GM12878 (cell line): ENCODE data around the gene UNK. TPM values are rescaled to one million over a fixed set of nuclear protein-coding genes. Genes with fewer than 3 reads are reported as not detected.

Experiments used
- ATAC-seq: fragments of 200-7000 bp; cut with Tn5 transposase; 3 replicates; pipeline ENCODE4 v1.9.1; 2020; ENCODE audit warnings: mild to moderate bottlenecking, moderate library complexity
- BruUV-seq: library from RNA; stranded (reverse); fragments of 400-500 nt; replicated peaks from 2 replicates; lab custom pipeline; 2021; lab: Mats Ljungman, UMichigan
- CTCF ChIA-PET: fragments of 300-600 bp; sonication (Branson Sonifier 250); formaldehyde crosslinking; extraction: SDS; loops from one replicate; lab custom pipeline; 2021; ENCODE audit warnings: inconsistent platforms; lab: Yijun Ruan, JAX
- POLR2A ChIA-PET: fragments of 350-600 bp; formaldehyde crosslinking; extraction: SDS; loops from one replicate; lab custom pipeline; 2021; ENCODE audit warnings: inconsistent platforms; lab: Charles Lee
- RAD21 ChIA-PET: fragments of 300-600 bp; sonication (Branson Sonifier 250); formaldehyde crosslinking; loops from one replicate; lab custom pipeline; 2023; ENCODE audit warnings: antibody characterized with exemption; ENCODE audit not compliant: unreplicated experiment; lab: Charles Lee
- SMC1A ChIA-PET: fragments of 300-600 bp; sonication (Branson Sonifier 250); formaldehyde crosslinking; loops from one replicate; lab custom pipeline; 2023; ENCODE audit not compliant: unreplicated experiment, uncharacterized antibody; lab: Charles Lee
- DNase-seq: peaks from one replicate; pipeline ENCODE4 v3.0.0-alpha.2; 2011; ENCODE audit warnings: low read depth, low spot score
- FAIRE-seq: peaks from 3 replicates; lab custom pipeline; 2011; peaks lifted over from hg19 to GRCh38; lab: Jason Lieb, UNC
- H2AFZ ChIP-seq: 2 replicates; pipeline ENCODE4 v1.6.0; 2011; ENCODE audit warnings: low read depth, low read length, control low read depth; ENCODE audit not compliant: control insufficient read depth
- H3K27ac ChIP-seq: 2 replicates; pipeline ENCODE4 v1.5.1; 2011; ENCODE audit warnings: control low read depth; ENCODE audit not compliant: control insufficient read depth, insufficient read depth
- H3K27me3 ChIP-seq, 2 experiments: replicated peaks in 1 of 2; 2 replicates each; pipeline versions ENCODE4 v1.6.0 to v1.6.1; 2011; ENCODE audit warnings: low read length in 1 of 2; ENCODE audit not compliant: control insufficient read depth in 2 of 2, insufficient read depth in 2 of 2
- H3K36me3 ChIP-seq, 2 experiments: 2 replicates each; pipeline ENCODE4 v1.5.1; 2011; ENCODE audit warnings: low read length in 1 of 2; ENCODE audit not compliant: control insufficient read depth in 2 of 2, insufficient read depth in 2 of 2
- H3K4me1 ChIP-seq: 2 replicates; pipeline ENCODE4 v1.6.1; 2011; ENCODE audit warnings: mild to moderate bottlenecking, low read length, moderate library complexity, mixed read lengths; ENCODE audit not compliant: control insufficient read depth, insufficient read depth
- H3K4me2 ChIP-seq: 2 replicates; pipeline ENCODE4 v1.6.0; 2011; ENCODE audit warnings: control low read depth; ENCODE audit not compliant: control insufficient read depth, insufficient read depth
- H3K4me3 ChIP-seq: fragments of 200-600 bp; sonication (generic); 2 replicates; pipeline ENCODE4 v1.5.1; 2016
- H3K79me2 ChIP-seq: 2 replicates; pipeline ENCODE4 v1.6.0; 2011; ENCODE audit warnings: low read length; ENCODE audit not compliant: control insufficient read depth, insufficient read depth
- H3K9ac ChIP-seq: 2 replicates; pipeline ENCODE4 v1.8.0; 2011; ENCODE audit warnings: low read length, control low read depth, mixed read lengths; ENCODE audit not compliant: control insufficient read depth, insufficient read depth
- H3K9me3 ChIP-seq: replicated peaks from 3 replicates; pipeline ENCODE4 v1.5.1; 2011; ENCODE audit warnings: mild to moderate bottlenecking, low read length; ENCODE audit not compliant: control insufficient read depth, insufficient read depth
- H4K20me1 ChIP-seq: 2 replicates; pipeline ENCODE4 v1.6.0; 2011; ENCODE audit not compliant: control insufficient read depth, insufficient read depth
- BCL11A ChIP-seq: IDR thresholded peaks from 2 replicates; pipeline ENCODE4 v1.6.1; 2011; ENCODE audit warnings: low read depth, low read length
- BMI1 ChIP-seq: fragments of 450-650 bp; IDR thresholded peaks from 2 replicates; pipeline ENCODE4 v1.6.1; 2016; ENCODE audit warnings: mild to moderate bottlenecking, moderate library complexity, borderline replicate concordance
- CEBPB ChIP-seq, 2 experiments: fragments of 150-350 bp in 1 of 2; IDR thresholded peaks; 2 replicates each; pipeline ENCODE4 v1.6.1; 2012 to 2014; ENCODE audit warnings: low read depth in 2 of 2, low read length in 2 of 2, borderline replicate concordance in 1 of 2, inconsistent platforms in 1 of 2
- CREB1 ChIP-seq: IDR thresholded peaks from 2 replicates; pipeline ENCODE4 v1.6.1; 2012; ENCODE audit warnings: low read depth, mild to moderate bottlenecking, inconsistent platforms
- CREM ChIP-seq: IDR thresholded peaks from 2 replicates; pipeline ENCODE4 v1.6.1; 2014; ENCODE audit warnings: antibody characterized with exemption, low read depth
- CTCF ChIP-seq, 3 experiments: IDR thresholded peaks in 2 of 3; conservative IDR thresholded peaks in 1 of 3; 2 replicates each; pipeline ENCODE4 v1.5.1; 2011; ENCODE audit warnings: low read depth in 3 of 3, low read length in 3 of 3, mild to moderate bottlenecking in 3 of 3, control low read depth in 2 of 3, moderate library complexity in 2 of 3, inconsistent platforms in 1 of 3, mixed read lengths in 1 of 3; ENCODE audit not compliant: control insufficient read depth in 2 of 3, insufficient read depth in 1 of 3; ENCODE audit errors: extremely low read depth in 1 of 3
- CUX1 ChIP-seq: IDR thresholded peaks from 2 replicates; pipeline ENCODE4 v1.6.1; 2012; ENCODE audit warnings: improper control_type of control experiment, low read depth, low read length; ENCODE audit not compliant: insufficient replicate concordance
- FOXK2 ChIP-seq: fragments of 450-650 bp; IDR thresholded peaks from 2 replicates; pipeline ENCODE4 v1.6.1; 2017; ENCODE audit warnings: mild to moderate bottlenecking, moderate library complexity
- HDAC6 ChIP-seq: fragments of 200-600 bp; sonication (generic); IDR thresholded peaks from one replicate; pipeline ENCODE4 v1.8.0; 2017; ENCODE audit warnings: antibody characterized with exemption; ENCODE audit not compliant: unreplicated experiment
- KLF5 ChIP-seq: fragments of 450-650 bp; IDR thresholded peaks from 2 replicates; pipeline ENCODE4 v1.6.1; 2014; ENCODE audit warnings: mild to moderate bottlenecking; ENCODE audit not compliant: partially characterized antibody
- LARP7 ChIP-seq: fragments of 450-650 bp; IDR thresholded peaks from 2 replicates; pipeline ENCODE4 v1.6.1; 2017; ENCODE audit warnings: mild to moderate bottlenecking
- MAX ChIP-seq: IDR thresholded peaks from 2 replicates; pipeline ENCODE4 v1.6.1; 2012; ENCODE audit warnings: low read depth, low read length, improper control_type of control experiment
- NR2C2 ChIP-seq: IDR thresholded peaks from 2 replicates; pipeline ENCODE4 v1.6.1; 2011; ENCODE audit warnings: borderline replicate concordance, low read depth; ENCODE audit not compliant: control insufficient read depth, insufficient read length
- RBBP5 ChIP-seq: fragments of 200-600 bp; sonication (generic); conservative IDR thresholded peaks from 2 replicates; pipeline ENCODE4 v1.6.1; 2016
- RCOR1 ChIP-seq: conservative IDR thresholded peaks from 2 replicates; pipeline ENCODE4 v1.6.1; 2012; ENCODE audit warnings: low read depth, low read length, improper control_type of control experiment
- SMAD1 ChIP-seq: fragments of 450-650 bp; IDR thresholded peaks from 2 replicates; pipeline ENCODE4 v1.6.1; 2018; ENCODE audit warnings: mild to moderate bottlenecking, low read depth; ENCODE audit not compliant: partially characterized antibody
- SPI1 ChIP-seq: IDR thresholded peaks from 2 replicates; pipeline ENCODE4 v1.6.1; 2011; ENCODE audit warnings: low read depth, mild to moderate bottlenecking, low read length, moderate library complexity, borderline replicate concordance; ENCODE audit not compliant: insufficient read depth
- WGBS: methylation state at CpG from one replicate; pipeline ENCODE4 v1.1.6; 2016; ENCODE audit warnings: low lambda C conversion rate; ENCODE audit not compliant: insufficient replicate concordance, insufficient coverage; ENCODE audit errors: missing lambda C conversion rate; 5-methylcytosine and 5-hydroxymethylcytosine counted together
- in situ Hi-C: fragments of 300-500 bp; cut with MboI; formaldehyde crosslinking; loops from 9 replicates; pipeline ENCODE4 v1.14.3; 2018; ENCODE audit warnings: mixed read lengths
- intact Hi-C: fragments of 100-400 bp; cut with micrococcal nuclease; formaldehyde crosslinking; loops from one replicate; pipeline ENCODE4 v1.14.2; 2022; ENCODE audit not compliant: unreplicated experiment
- polyA plus RNA-seq, 11 experiments: library from polyadenylated mRNA; depleted of rRNA in 4 of 11; unstranded in 6 of 11; stranded (reverse) in 5 of 11; fragments of >200 nt; fragmentation: Nextera tagmentation in 4 of 11; fragmentation: Illumina TruSeq in 1 of 11; extraction: Ambion mirVana in 4 of 11; extraction: Trizol in 1 of 11; gene quantifications; 1 replicate in 1 of 11; 2 replicates in 10 of 11; pipeline versions ENCODE4 v1.2.1 to v1.2.3, GENCODE V29; 2011 to 2016; ENCODE audit warnings: inconsistent platforms in 2 of 11, missing spikeins in 2 of 11, low read depth in 1 of 11
- total RNA-seq, 4 experiments: library from RNA; depleted of rRNA in 3 of 4; stranded (reverse); fragments of >200 nt in 3 of 4; fragmentation: Illumina TruSeq in 1 of 4; extraction: Trizol in 1 of 4; gene quantifications; 2 replicates each; pipeline versions ENCODE4 v1.2.1 to v1.2.3, GENCODE V29; 2013 to 2021

The UNK gene
- total and polyA plus RNA-seq, 10 of the 15 experiments (the other 5 are each of a cell fraction or from before 2014, with no cell fraction given), result 8.9 to 34.5 (median 27.3) TPM

GRCh38 chr17:75778861-75779249 lies 5.8 kb upstream of the UNK start:
- H3K27ac ChIP-seq, result peak overlapping the region; percentile 90
- ATAC-seq (peak; percentile 44), DNase-seq (no peak), FAIRE-seq (no peak)
- CTCF ChIA-PET, result interaction anchor here (0.7 to 5.4 kb wide), 12 partner anchors 9 to 198 kb away, joined by 3 to 32 read pairs (median 5); partner anchors contain the start of genes GALK1, TRIM65 and WBP2
- H3K4me3 ChIP-seq, result peak overlapping the region; percentile 88
- H3K4me1 ChIP-seq, result peaks cover 12% of the 10 kb centered on the region
- H3K9me3 ChIP-seq, result no peaks in the 10 kb centered on the region
- BruUV-seq, result no TSS peak
- SMC1A ChIA-PET, result interaction anchor here (1.0 to 2.4 kb wide), 3 partner anchors 14 to 30 kb away, joined by 3 to 10 read pairs (median 3); partner anchors contain the start of gene GALK1
- H3K79me2 ChIP-seq, result peaks cover 31% of the 10 kb centered on the region
- intact Hi-C loops, result loop anchor here (2.0 to 5.0 kb wide), 2 partner anchors 76 to 118 kb away; partner anchors contain the start of genes TRIM65 and WBP2
- POLR2A ChIA-PET, result interaction anchor here (0.6 to 5.3 kb wide), 9 partner anchors 9 to 83 kb away, joined by 3 to 40 read pairs (median 12); partner anchors contain the start of genes GALK1 and UNC13D
- peak overlapping the region; percentile 81 for H3K4me2 ChIP-seq
- WGBS, result under 1% methylated on average over 37 of the region's 38 CpGs
- H4K20me1 ChIP-seq, result peaks cover 10% of the 10 kb centered on the region
- peaks cover 0 to 18% of the 10 kb centered on the region in 2 experiments for H3K36me3 ChIP-seq
- in situ Hi-C loops, result no loop called here
- H3K9ac ChIP-seq, result peak overlapping the region; percentile 91
- H2AFZ ChIP-seq, result no peak overlapping the region
- no peaks in the 10 kb centered on the region for H3K27me3 ChIP-seq
- RAD21 ChIA-PET, result interaction anchor here (1.0 to 2.1 kb wide), 2 partner anchors 23 to 30 kb away, joined by 3 to 17 read pairs; no protein-coding TSS in a partner anchor
- no peak for TF ChIP-seq BCL11A
- no peak for TF ChIP-seq BMI1
- 0 out of 2 replicates have a peak, but pooled peaks have one; percentile 18 for TF ChIP-seq CREB1
- TF ChIP-seq HDAC6, result no peak
- TF ChIP-seq FOXK2, result no peak
- no peak for TF ChIP-seq MAX
- TF ChIP-seq LARP7, result peak; percentile 91
- no peak for TF ChIP-seq CEBPB (IDR thresholded peaks at IDR 0.05; ENCODE audit: borderline replicate concordance in 1 of 2, low read depth in 2 of 2, low read length in 2 of 2)
- TF ChIP-seq SPI1, result no peak
- TF ChIP-seq NR2C2, result no peak
- TF ChIP-seq RCOR1, result no peak
- no peak for TF ChIP-seq SMAD1
- TF ChIP-seq RBBP5, result no peak
- no peak for TF ChIP-seq CUX1
- TF ChIP-seq CTCF (IDR thresholded peaks at IDR 0.05 in 2 of 3, conservative IDR thresholded peaks at IDR 0.05 in 1 of 3; ENCODE audit: control insufficient read depth in 2 of 3, extremely low read depth in 1 of 3, insufficient read depth in 1 of 3, low read depth in 3 of 3, low read length in 3 of 3), result peak; percentile 58 to 71 (median 59)
- no peak for TF ChIP-seq KLF5
- TF ChIP-seq CREM, result no peak
